IPS DF 6.9 (cell line): ENCODE results near the gene PBRM1.
A peak's percentile ranks its signal among the peaks of the same experiment; 100 is the strongest.

Source experiments
- DNase-seq: peaks from one replicate; pipeline ENCODE4 v3.0.0-alpha.2; 2013; ENCODE audit warnings: low read depth, low spot score
- H3K27ac ChIP-seq: one replicate; pipeline ENCODE4 v1.5.1; 2013; ENCODE audit warnings: low read length, control low read depth
- H3K27me3 ChIP-seq: 2 replicates; pipeline ENCODE4 v1.6.1; 2013; ENCODE audit warnings: mild to moderate bottlenecking, low read length; ENCODE audit not compliant: control insufficient read depth, insufficient read depth
- H3K36me3 ChIP-seq: 2 replicates; pipeline ENCODE4 v1.6.1; 2013; ENCODE audit warnings: low read length; ENCODE audit not compliant: control insufficient read depth, insufficient read depth
- H3K4me1 ChIP-seq: 2 replicates; pipeline ENCODE4 v1.6.1; 2013; ENCODE audit warnings: low read length; ENCODE audit not compliant: control insufficient read depth, insufficient read depth
- H3K4me3 ChIP-seq: 2 replicates; pipeline ENCODE4 v1.5.1; 2013; ENCODE audit warnings: mild to moderate bottlenecking, low read length
- H3K9me3 ChIP-seq: 2 replicates; pipeline ENCODE4 v1.6.1; 2013; ENCODE audit warnings: low read length, inconsistent platforms; ENCODE audit not compliant: control insufficient read depth, insufficient read depth
- WGBS: extraction: QIAGEN DNeasy Blood & Tissue Kit; methylation state at CpG from one replicate; pipeline ENCODE4 v1.1.7; 2013; ENCODE audit warnings: mixed read lengths, missing lambda C conversion rate; ENCODE audit not compliant: insufficient read length, insufficient coverage; 5-methylcytosine and 5-hydroxymethylcytosine counted together

The PBRM1 gene

GRCh38 chr3:52554026-52554755, 131.5 kb downstream of the PBRM1 start:
- Histone ChIP-seq H3K9me3 (no peaks in the 10 kb centered on the region), H3K4me1 (no peaks in the 10 kb centered on the region), H3K27ac (no peak overlapping the region), H3K4me3 (no peak overlapping the region), H3K36me3 (peaks cover 3% of the 10 kb centered on the region; the same call in 1 of the 2 replicates), H3K27me3 (no peaks in the 10 kb centered on the region)
- no CpG with 5 or more reads among the region's 5 CpGs for WGBS
- no peak for DNase-seq

DNA sequence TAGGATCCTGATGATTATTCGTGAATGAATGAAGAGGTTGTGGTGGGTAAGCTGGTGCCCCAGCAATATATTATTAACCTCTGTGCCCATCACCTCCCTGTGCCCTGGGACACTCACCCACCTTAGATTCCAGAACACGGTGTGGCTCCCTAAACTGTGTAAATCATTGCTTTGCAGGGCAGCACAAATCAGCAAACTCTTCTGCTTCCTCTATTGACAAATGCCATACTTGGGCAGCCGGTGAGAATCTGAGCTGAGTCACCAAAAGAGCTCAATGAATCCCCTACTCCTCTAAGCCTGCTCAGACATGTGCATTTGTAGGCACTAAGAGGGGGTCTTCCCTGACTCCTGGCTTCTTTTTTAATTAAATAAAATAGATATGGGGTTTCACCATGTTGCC, 133.6 kb downstream of the PBRM1 start:
- Histone ChIP-seq H3K9me3 (no peaks in the 10 kb centered on the region), H3K4me3 (no peak overlapping the region), H3K27me3 (no peaks in the 10 kb centered on the region), H3K4me1 (no peaks in the 10 kb centered on the region), H3K36me3 (peaks cover 5% of the 10 kb centered on the region; the same call in 1 of the 2 replicates), H3K27ac (no peak overlapping the region)
- DNase-seq, result no peak
- WGBS, result no CpG with 5 or more reads among the region's 3 CpGs

GRCh38 chr3:52551118-52551517, 134.6 kb downstream of the PBRM1 start:
- Histone ChIP-seq H3K27me3 (no peaks in the 10 kb centered on the region), H3K4me3 (no peak overlapping the region), H3K4me1 (no peaks in the 10 kb centered on the region), H3K9me3 (no peaks in the 10 kb centered on the region), H3K27ac (no peak overlapping the region), H3K36me3 (peaks cover 6% of the 10 kb centered on the region; the same call in 1 of the 2 replicates)
- DNase-seq, result no peak

- no peak overlapping the region for H3K27ac ChIP-seq
- H3K9me3 ChIP-seq, result no peaks in the 10 kb centered on the region
- no peak for DNase-seq
- peaks cover 6% of the 10 kb centered on the region; the same call in 1 of the 2 replicates for H3K36me3 ChIP-seq
- WGBS, result no CpG with 5 or more reads among the region's 2 CpGs
- H3K4me3 ChIP-seq, result no peak overlapping the region
- no peaks in the 10 kb centered on the region for H3K4me1 ChIP-seq
- H3K27me3 ChIP-seq, result no peaks in the 10 kb centered on the region
Measured at GRCh38 chr3:52547143-52547542, 138.6 kb downstream of the PBRM1 start.

DNA sequence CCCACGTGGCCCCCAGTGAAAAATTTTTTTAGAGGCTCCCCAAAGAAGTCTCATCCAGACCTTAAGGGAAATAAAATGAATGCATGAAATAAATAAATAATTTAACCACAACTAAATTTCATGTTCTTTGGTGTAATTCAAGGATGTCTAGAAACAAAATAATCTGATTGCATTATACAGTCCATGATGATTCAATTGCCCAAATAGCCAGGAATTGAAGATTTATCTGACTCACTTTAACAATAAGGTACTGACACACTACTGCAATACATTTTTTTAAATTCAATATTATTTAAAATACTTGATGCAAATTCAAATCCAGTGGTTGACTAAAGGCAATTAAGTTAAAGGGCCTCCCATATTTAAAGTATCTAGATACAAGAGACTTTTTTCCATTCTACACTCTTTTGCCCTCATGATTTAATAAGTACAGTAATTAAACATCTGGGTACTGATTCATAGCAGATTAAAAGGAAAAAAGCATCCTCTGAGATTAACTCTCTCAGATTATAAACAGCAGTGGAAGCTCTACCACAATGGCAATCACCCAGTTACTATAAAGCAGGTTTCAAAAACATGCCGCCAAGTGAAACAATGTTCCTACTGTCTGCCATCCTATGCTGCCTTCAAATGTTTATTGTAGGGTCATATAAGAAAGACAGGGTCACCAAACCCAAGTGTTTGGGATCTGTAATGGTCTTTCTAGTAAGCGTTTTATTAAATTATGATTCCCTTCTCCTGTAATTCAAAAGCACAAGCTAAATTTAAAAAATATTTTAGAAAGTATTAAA, 139.4 kb downstream of the PBRM1 start:
- DNase-seq, result no peak
- H3K27ac ChIP-seq, result no peak overlapping the region
- WGBS, result no CpG with 5 or more reads among the region's 3 CpGs

GRCh38 chr3:52544937-52545336, 140.8 kb downstream of the PBRM1 start:
- H3K4me1 ChIP-seq, result no peaks in the 10 kb centered on the region
- no CpG with 5 or more reads among the region's 4 CpGs for WGBS
- H3K36me3 ChIP-seq, result peaks cover 2% of the 10 kb centered on the region; the same call in 1 of the 2 replicates
- H3K27me3 ChIP-seq, result no peaks in the 10 kb centered on the region
- DNase-seq, result no peak
- H3K9me3 ChIP-seq, result no peaks in the 10 kb centered on the region
- no peak overlapping the region for H3K4me3 ChIP-seq
- no peak overlapping the region for H3K27ac ChIP-seq

More for the DNA sequence above, 139.4 kb downstream of the PBRM1 start:
- no peaks in the 10 kb centered on the region for H3K27me3 ChIP-seq
- no peaks in the 10 kb centered on the region for H3K9me3 ChIP-seq
- H3K4me3 ChIP-seq, result no peak overlapping the region
- H3K4me1 ChIP-seq, result no peaks in the 10 kb centered on the region
- H3K36me3 ChIP-seq, result peaks cover 6% of the 10 kb centered on the region; the same call in 1 of the 2 replicates

- H3K4me1 ChIP-seq, result no peaks in the 10 kb centered on the region
- no peak for DNase-seq
- H3K36me3 ChIP-seq, result no peaks in the 10 kb centered on the region
- H3K27ac ChIP-seq, result no peak overlapping the region
- no CpG with 5 or more reads among the region's 2 CpGs for WGBS
- H3K9me3 ChIP-seq, result no peaks in the 10 kb centered on the region
- no peak overlapping the region for H3K4me3 ChIP-seq
- H3K27me3 ChIP-seq, result no peaks in the 10 kb centered on the region
Measured at GRCh38 chr3:52541050-52541449, 144.7 kb downstream of the PBRM1 start.

DNA sequence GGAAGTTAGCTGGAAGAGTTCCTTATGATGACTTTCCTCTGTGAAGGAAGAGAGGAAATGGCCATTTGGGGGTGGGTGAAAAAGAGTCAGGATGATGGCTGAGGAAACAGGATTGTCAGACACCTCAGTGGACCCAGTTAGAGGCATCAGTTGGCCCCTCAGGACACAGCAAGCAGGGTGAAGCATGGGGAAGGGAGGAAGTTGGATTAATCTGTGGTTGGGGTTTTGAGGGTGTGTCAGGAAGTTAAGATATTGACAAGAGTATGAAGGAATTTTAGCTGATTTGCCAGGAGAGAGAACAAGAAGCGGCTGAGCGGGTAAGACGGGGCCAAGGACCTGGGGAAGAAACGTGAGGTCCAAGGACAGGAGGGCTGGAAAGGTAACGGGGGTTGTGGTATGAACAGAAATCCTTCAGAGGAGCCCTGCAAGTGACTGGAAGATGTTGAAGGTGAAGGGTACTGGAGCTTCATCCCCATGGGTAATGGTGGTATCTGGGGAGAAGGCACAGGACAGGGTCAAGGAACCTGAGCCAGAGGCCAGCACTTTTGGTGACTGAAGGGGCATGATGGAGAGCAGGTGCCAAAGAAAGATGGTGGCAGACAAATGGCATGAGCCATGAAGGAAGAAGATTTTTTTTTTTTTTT, 146.6 kb downstream of the PBRM1 start:
- Histone ChIP-seq H3K36me3 (no peaks in the 10 kb centered on the region), H3K9me3 (no peaks in the 10 kb centered on the region), H3K4me1 (0 out of 2 replicates have a peak, but pooled peaks cover 4% of the 10 kb centered on the region), H3K27ac (no peak overlapping the region), H3K27me3 (no peaks in the 10 kb centered on the region), H3K4me3 (no peak overlapping the region)
- WGBS, result no CpG with 5 or more reads among the region's 5 CpGs
- no peak for DNase-seq

GRCh38 chr3:52537726-52538421, 147.8 kb downstream of the PBRM1 start:
- H3K4me1 ChIP-seq, result 0 out of 2 replicates have a peak, but pooled peaks cover 4% of the 10 kb centered on the region
- H3K36me3 ChIP-seq, result no peaks in the 10 kb centered on the region
- DNase-seq, result no peak
- no CpG with 5 or more reads among the region's 7 CpGs for WGBS
- no peaks in the 10 kb centered on the region for H3K27me3 ChIP-seq
- no peaks in the 10 kb centered on the region for H3K9me3 ChIP-seq
- no peak overlapping the region for H3K4me3 ChIP-seq
- H3K27ac ChIP-seq, result no peak overlapping the region

- DNase-seq, result no peak
- Histone ChIP-seq H3K4me3 (peak overlapping the region; percentile 64; the same call in 1 of the 2 replicates), H3K27me3 (no peaks in the 10 kb centered on the region), H3K36me3 (no peaks in the 10 kb centered on the region), H3K27ac (no peak overlapping the region), H3K9me3 (no peaks in the 10 kb centered on the region), H3K4me1 (0 out of 2 replicates have a peak, but pooled peaks cover 6% of the 10 kb centered on the region)
- no CpG with 5 or more reads among the region's 6 CpGs for WGBS
Measured at GRCh38 chr3:52537165-52537620, 148.5 kb downstream of the PBRM1 start.
